ENCODE measurements around the gene CELSR1.

DNA sequence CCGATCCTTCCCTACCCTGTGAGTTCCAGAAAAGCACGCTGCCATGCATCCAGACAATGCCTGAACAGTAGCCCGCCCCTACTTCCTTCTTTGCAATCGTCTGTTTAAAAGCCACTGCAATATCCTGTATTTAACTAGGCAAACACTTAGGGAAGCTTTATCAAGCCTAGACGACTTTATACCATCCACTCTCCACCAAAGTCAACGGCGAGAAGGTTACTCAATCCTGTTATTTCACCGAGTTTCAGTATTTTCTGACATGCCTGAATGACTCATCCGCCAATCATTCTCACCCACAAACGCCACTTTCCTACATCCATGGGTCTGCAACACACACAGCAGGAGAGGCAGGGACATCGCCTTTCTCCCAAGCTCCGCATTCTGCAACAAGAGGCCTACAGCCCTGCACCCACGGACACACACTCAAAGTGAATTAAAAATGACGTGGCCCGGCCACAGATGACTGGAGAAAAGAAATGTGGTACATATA is 9.3 kb downstream of the CELSR1 start:
- TF ChIP-seq, protein P1, sequence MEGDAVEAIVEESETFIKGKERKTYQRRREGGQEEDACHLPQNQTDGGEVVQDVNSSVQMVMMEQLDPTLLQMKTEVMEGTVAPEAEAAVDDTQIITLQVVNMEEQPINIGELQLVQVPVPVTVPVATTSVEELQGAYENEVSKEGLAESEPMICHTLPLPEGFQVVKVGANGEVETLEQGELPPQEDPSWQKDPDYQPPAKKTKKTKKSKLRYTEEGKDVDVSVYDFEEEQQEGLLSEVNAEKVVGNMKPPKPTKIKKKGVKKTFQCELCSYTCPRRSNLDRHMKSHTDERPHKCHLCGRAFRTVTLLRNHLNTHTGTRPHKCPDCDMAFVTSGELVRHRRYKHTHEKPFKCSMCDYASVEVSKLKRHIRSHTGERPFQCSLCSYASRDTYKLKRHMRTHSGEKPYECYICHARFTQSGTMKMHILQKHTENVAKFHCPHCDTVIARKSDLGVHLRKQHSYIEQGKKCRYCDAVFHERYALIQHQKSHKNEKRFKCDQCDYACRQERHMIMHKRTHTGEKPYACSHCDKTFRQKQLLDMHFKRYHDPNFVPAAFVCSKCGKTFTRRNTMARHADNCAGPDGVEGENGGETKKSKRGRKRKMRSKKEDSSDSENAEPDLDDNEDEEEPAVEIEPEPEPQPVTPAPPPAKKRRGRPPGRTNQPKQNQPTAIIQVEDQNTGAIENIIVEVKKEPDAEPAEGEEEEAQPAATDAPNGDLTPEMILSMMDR (IDR thresholded peaks at IDR 0.05) = no peak
- TF ChIP-seq POLR2A (IDR thresholded peaks at IDR 0.05) = no peak

Data from adrenal gland (tissue), 5 donors.